HepG2 (cell line): ENCODE results near the gene BCDIN3D. TPM values are rescaled to one million over a fixed set of nuclear protein-coding genes. Genes with fewer than 3 reads are reported as not detected.
A peak's percentile ranks its signal among the peaks of the same experiment; 100 is the strongest.

ENCODE experiments used
- BCL6 ChIP-seq: IDR thresholded peaks from 2 replicates; pipeline ENCODE4 v1.6.1; 2016; ENCODE audit warnings: missing genetic modification reagents, missing compliant biosample characterization
- ELF1 ChIP-seq: sonication (generic); formaldehyde crosslinking; IDR thresholded peaks from 2 replicates; pipeline ENCODE4 v1.4.0; 2020; ENCODE audit warnings: missing genetic modification reagents
- MBD4 ChIP-seq: IDR thresholded peaks from 2 replicates; pipeline ENCODE4 v1.6.1; 2012; ENCODE audit warnings: low read length, inconsistent platforms, borderline replicate concordance
- NR2F6 ChIP-seq, 2 experiments: IDR thresholded peaks; 2 replicates each; pipeline ENCODE4 v1.6.1; 2016; ENCODE audit warnings: antibody characterized with exemption in 1 of 2, mild to moderate bottlenecking in 1 of 2
- ZNF234 ChIP-seq: sonication (generic); formaldehyde crosslinking; conservative IDR thresholded peaks from 2 replicates; pipeline ENCODE4 v1.5.1; 2020; ENCODE audit warnings: mild to moderate bottlenecking, missing genetic modification reagents
- ZNF292 ChIP-seq: sonication (generic); formaldehyde crosslinking; IDR thresholded peaks from 2 replicates; pipeline ENCODE4 v1.8.1; 2022; ENCODE audit warnings: mild to moderate bottlenecking, low read depth, missing genetic modification reagents, borderline replicate concordance
- ZNF317 ChIP-seq: sonication (generic); formaldehyde crosslinking; IDR thresholded peaks from 2 replicates; pipeline ENCODE4 v1.5.0; 2020; ENCODE audit warnings: mild to moderate bottlenecking, missing genetic modification reagents
- ZNF333 ChIP-seq: sonication (generic); formaldehyde crosslinking; IDR thresholded peaks from 2 replicates; pipeline ENCODE4 v1.4.0; 2020; ENCODE audit warnings: mild to moderate bottlenecking, missing genetic modification reagents, borderline replicate concordance
- ZNF564 ChIP-seq: sonication (generic); formaldehyde crosslinking; IDR thresholded peaks from 2 replicates; pipeline ENCODE4 v1.8.1; 2023; ENCODE audit warnings: mild to moderate bottlenecking, missing genetic modification reagents
- polyA plus RNA-seq, 8 experiments: library from polyadenylated mRNA; depleted of rRNA in 3 of 8; stranded (reverse) in 7 of 8; unstranded in 1 of 8; fragments of >200 nt; fragmentation: Illumina TruSeq in 4 of 8; extraction: Trizol in 4 of 8; gene quantifications; 2 replicates each; pipeline versions ENCODE4 v1.2.1 to v1.2.3, GENCODE V29; 2011 to 2016; ENCODE audit warnings: low read depth in 4 of 8, missing spikeins in 1 of 8, mixed read lengths in 1 of 8; ENCODE audit not compliant: insufficient read depth in 1 of 8
- total RNA-seq, 5 experiments: library from RNA; depleted of rRNA; stranded (reverse); fragments of >200 nt; fragmentation: Illumina TruSeq; extraction: Trizol; gene quantifications; 2 replicates each; pipeline ENCODE4 v1.2.3, GENCODE V29; 2016; ENCODE audit warnings: low read depth in 1 of 5
- TF ChIP-seq, protein P1 (sequence below): sonication (generic); formaldehyde crosslinking; IDR thresholded peaks from 2 replicates; pipeline ENCODE4 v1.4.0; 2020; ENCODE audit warnings: missing genetic modification reagents, borderline replicate concordance
- TF ChIP-seq, protein P2 (sequence below), 2 experiments: IDR thresholded peaks; 2 replicates each; pipeline ENCODE4 v1.6.1; 2011 to 2012; ENCODE audit warnings: low read length in 2 of 2, borderline replicate concordance in 1 of 2, low read depth in 1 of 2, mild to moderate bottlenecking in 1 of 2, moderate library complexity in 1 of 2
- TF ChIP-seq, protein P3 (sequence below): sonication (generic); formaldehyde crosslinking; IDR thresholded peaks from 2 replicates; pipeline ENCODE4 v1.4.0; 2020; ENCODE audit warnings: missing genetic modification reagents, borderline replicate concordance
- TF ChIP-seq, protein P4 (sequence below): sonication (generic); formaldehyde crosslinking; IDR thresholded peaks from 2 replicates; pipeline ENCODE4 v1.4.0; 2020; ENCODE audit warnings: mild to moderate bottlenecking, missing genetic modification reagents
- TF ChIP-seq, protein P5 (sequence below): sonication (generic); formaldehyde crosslinking; IDR thresholded peaks from 2 replicates; pipeline ENCODE4 v1.4.0; 2020; ENCODE audit warnings: missing genetic modification reagents

BCDIN3D gene
- total and polyA plus RNA-seq, 2 of the 13 experiments (the other 11 are each of a cell fraction or from before 2014, with no cell fraction given): 2.2 to 2.5 TPM

DNA sequence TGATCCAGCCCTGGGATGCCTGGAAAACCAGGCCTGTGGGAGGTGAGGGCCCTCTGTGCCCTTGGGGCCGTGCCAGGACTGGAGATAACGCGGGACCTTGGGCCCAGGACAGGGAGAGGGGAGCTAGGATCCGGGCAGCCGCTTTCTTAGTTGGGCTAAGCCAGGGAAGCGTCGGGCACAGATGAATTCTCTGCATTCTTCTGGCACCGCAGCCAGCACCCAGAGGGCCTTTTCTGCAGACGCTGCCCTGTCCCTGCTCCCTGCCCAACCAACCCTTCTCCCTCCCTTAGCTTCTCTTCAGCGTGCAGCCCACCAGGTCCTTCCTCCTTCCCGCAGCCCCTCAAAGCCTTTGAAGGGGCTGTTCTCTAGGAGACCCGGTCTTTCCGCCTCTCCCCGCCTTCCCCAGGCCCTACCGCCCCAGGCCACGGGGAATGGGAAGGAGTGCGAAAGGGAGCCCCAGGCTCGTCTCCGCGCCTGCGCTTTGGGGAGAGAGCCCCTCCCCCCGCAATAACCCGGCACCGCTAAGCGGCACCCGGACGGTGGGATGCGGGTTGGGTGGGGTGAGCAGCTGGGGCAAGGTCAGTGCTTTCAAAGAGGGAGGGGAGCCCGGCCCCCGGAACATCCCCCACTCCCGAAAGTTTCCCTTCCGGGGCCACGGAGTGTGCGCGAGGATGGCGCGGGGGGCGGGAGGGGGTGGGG is 15.4 kb downstream of the BCDIN3D start (continued):
- TF ChIP-seq, protein P1, sequence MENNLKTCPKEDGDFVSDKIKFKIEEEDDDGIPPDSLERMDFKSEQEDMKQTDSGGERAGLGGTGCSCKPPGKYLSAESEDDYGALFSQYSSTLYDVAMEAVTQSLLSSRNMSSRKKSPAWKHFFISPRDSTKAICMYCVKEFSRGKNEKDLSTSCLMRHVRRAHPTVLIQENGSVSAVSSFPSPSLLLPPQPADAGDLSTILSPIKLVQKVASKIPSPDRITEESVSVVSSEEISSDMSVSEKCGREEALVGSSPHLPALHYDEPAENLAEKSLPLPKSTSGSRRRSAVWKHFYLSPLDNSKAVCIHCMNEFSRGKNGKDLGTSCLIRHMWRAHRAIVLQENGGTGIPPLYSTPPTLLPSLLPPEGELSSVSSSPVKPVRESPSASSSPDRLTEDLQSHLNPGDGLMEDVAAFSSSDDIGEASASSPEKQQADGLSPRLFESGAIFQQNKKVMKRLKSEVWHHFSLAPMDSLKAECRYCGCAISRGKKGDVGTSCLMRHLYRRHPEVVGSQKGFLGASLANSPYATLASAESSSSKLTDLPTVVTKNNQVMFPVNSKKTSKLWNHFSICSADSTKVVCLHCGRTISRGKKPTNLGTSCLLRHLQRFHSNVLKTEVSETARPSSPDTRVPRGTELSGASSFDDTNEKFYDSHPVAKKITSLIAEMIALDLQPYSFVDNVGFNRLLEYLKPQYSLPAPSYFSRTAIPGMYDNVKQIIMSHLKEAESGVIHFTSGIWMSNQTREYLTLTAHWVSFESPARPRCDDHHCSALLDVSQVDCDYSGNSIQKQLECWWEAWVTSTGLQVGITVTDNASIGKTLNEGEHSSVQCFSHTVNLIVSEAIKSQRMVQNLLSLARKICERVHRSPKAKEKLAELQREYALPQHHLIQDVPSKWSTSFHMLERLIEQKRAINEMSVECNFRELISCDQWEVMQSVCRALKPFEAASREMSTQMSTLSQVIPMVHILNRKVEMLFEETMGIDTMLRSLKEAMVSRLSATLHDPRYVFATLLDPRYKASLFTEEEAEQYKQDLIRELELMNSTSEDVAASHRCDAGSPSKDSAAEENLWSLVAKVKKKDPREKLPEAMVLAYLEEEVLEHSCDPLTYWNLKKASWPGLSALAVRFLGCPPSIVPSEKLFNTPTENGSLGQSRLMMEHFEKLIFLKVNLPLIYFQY (CRISPR knock-in tag): no peak
- no peak for TF ChIP-seq MBD4
- peak; percentile 53; the same call in 1 of the 2 replicates for TF ChIP-seq ZNF564
- TF ChIP-seq, protein P2, sequence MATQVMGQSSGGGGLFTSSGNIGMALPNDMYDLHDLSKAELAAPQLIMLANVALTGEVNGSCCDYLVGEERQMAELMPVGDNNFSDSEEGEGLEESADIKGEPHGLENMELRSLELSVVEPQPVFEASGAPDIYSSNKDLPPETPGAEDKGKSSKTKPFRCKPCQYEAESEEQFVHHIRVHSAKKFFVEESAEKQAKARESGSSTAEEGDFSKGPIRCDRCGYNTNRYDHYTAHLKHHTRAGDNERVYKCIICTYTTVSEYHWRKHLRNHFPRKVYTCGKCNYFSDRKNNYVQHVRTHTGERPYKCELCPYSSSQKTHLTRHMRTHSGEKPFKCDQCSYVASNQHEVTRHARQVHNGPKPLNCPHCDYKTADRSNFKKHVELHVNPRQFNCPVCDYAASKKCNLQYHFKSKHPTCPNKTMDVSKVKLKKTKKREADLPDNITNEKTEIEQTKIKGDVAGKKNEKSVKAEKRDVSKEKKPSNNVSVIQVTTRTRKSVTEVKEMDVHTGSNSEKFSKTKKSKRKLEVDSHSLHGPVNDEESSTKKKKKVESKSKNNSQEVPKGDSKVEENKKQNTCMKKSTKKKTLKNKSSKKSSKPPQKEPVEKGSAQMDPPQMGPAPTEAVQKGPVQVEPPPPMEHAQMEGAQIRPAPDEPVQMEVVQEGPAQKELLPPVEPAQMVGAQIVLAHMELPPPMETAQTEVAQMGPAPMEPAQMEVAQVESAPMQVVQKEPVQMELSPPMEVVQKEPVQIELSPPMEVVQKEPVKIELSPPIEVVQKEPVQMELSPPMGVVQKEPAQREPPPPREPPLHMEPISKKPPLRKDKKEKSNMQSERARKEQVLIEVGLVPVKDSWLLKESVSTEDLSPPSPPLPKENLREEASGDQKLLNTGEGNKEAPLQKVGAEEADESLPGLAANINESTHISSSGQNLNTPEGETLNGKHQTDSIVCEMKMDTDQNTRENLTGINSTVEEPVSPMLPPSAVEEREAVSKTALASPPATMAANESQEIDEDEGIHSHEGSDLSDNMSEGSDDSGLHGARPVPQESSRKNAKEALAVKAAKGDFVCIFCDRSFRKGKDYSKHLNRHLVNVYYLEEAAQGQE (IDR thresholded peaks at IDR 0.05; ENCODE audit: borderline replicate concordance in 1 of 2, low read depth in 1 of 2, low read length in 2 of 2): no peak
- peak; percentile 25; the same call in 1 of the 2 replicates for TF ChIP-seq ZNF317 (CRISPR knock-in tag)
- no peak for TF ChIP-seq ZNF292 (CRISPR knock-in tag)
- TF ChIP-seq, protein P3, sequence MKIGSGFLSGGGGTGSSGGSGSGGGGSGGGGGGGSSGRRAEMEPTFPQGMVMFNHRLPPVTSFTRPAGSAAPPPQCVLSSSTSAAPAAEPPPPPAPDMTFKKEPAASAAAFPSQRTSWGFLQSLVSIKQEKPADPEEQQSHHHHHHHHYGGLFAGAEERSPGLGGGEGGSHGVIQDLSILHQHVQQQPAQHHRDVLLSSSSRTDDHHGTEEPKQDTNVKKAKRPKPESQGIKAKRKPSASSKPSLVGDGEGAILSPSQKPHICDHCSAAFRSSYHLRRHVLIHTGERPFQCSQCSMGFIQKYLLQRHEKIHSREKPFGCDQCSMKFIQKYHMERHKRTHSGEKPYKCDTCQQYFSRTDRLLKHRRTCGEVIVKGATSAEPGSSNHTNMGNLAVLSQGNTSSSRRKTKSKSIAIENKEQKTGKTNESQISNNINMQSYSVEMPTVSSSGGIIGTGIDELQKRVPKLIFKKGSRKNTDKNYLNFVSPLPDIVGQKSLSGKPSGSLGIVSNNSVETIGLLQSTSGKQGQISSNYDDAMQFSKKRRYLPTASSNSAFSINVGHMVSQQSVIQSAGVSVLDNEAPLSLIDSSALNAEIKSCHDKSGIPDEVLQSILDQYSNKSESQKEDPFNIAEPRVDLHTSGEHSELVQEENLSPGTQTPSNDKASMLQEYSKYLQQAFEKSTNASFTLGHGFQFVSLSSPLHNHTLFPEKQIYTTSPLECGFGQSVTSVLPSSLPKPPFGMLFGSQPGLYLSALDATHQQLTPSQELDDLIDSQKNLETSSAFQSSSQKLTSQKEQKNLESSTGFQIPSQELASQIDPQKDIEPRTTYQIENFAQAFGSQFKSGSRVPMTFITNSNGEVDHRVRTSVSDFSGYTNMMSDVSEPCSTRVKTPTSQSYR: peak; percentile 93
- TF ChIP-seq NR2F6 (IDR thresholded peaks at IDR 0.05): no peak
- TF ChIP-seq NR2F6 (CRISPR knock-in tag; IDR thresholded peaks at IDR 0.05): peak; percentile 24; the same call in 1 of the 2 replicates
- TF ChIP-seq ZNF333 (CRISPR knock-in tag): 0 out of 2 replicates have a peak, but pooled peaks have one; percentile 26
- TF ChIP-seq BCL6 (CRISPR knock-in tag): no peak; the same call in 1 of the 2 replicates
- no peak for TF ChIP-seq ZNF234 (CRISPR knock-in tag)
- TF ChIP-seq ELF1 (CRISPR knock-in tag): 0 out of 2 replicates have a peak, but pooled peaks have one; percentile 45
- TF ChIP-seq, protein P4, sequence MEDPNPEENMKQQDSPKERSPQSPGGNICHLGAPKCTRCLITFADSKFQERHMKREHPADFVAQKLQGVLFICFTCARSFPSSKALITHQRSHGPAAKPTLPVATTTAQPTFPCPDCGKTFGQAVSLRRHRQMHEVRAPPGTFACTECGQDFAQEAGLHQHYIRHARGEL (CRISPR knock-in tag): no peak
- TF ChIP-seq, protein P5, sequence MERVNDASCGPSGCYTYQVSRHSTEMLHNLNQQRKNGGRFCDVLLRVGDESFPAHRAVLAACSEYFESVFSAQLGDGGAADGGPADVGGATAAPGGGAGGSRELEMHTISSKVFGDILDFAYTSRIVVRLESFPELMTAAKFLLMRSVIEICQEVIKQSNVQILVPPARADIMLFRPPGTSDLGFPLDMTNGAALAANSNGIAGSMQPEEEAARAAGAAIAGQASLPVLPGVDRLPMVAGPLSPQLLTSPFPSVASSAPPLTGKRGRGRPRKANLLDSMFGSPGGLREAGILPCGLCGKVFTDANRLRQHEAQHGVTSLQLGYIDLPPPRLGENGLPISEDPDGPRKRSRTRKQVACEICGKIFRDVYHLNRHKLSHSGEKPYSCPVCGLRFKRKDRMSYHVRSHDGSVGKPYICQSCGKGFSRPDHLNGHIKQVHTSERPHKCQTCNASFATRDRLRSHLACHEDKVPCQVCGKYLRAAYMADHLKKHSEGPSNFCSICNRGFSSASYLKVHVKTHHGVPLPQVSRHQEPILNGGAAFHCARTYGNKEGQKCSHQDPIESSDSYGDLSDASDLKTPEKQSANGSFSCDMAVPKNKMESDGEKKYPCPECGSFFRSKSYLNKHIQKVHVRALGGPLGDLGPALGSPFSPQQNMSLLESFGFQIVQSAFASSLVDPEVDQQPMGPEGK (CRISPR knock-in tag): peak; percentile 88
